SJCRH30 (cell line): ENCODE data around the gene EHMT1. TPM values are rescaled to one million over a fixed set of nuclear protein-coding genes. Genes with fewer than 3 reads are reported as not detected.

Source experiments
- DNase-seq, 2 experiments: peaks; one replicate each; pipeline ENCODE4 v3.0.0-alpha.2; 2015 to 2020
- H3K27ac ChIP-seq: fragments of 250-450 bp; sonication (Bioruptor Pico); 2 replicates; pipeline ENCODE4 v1.5.1; 2020; ENCODE audit warnings: mild to moderate bottlenecking, moderate library complexity
- H3K27me3 ChIP-seq: fragments of 250-450 bp; sonication (Bioruptor Pico); 2 replicates; pipeline ENCODE4 v1.5.1; 2020; ENCODE audit warnings: mild to moderate bottlenecking, moderate library complexity
- H3K36me3 ChIP-seq: fragments of 250-450 bp; sonication (Bioruptor Pico); 2 replicates; pipeline ENCODE4 v1.5.1; 2020; ENCODE audit warnings: mild to moderate bottlenecking, moderate library complexity
- H3K4me1 ChIP-seq: fragments of 250-450 bp; sonication (Bioruptor Pico); 2 replicates; pipeline ENCODE4 v1.5.1; 2020; ENCODE audit warnings: mild to moderate bottlenecking, moderate library complexity
- H3K4me3 ChIP-seq: fragments of 250-450 bp; sonication (Bioruptor Pico); 2 replicates; pipeline ENCODE4 v1.5.1; 2020; ENCODE audit warnings: mild to moderate bottlenecking, moderate library complexity
- H3K9me3 ChIP-seq: fragments of 250-450 bp; sonication (Bioruptor Pico); replicated peaks from 2 replicates; pipeline ENCODE4 v1.5.1; 2020; ENCODE audit warnings: mild to moderate bottlenecking, moderate library complexity
- total RNA-seq: library from RNA; depleted of rRNA; stranded (reverse); fragments of >200 nt; shearing (Covaris generic); gene quantifications from 2 replicates; pipeline ENCODE4 v1.2.3, GENCODE V29; 2014

Gene EHMT1
- total RNA-seq, 1 experiment from 2014 or later, result 79.6 TPM

DNA sequence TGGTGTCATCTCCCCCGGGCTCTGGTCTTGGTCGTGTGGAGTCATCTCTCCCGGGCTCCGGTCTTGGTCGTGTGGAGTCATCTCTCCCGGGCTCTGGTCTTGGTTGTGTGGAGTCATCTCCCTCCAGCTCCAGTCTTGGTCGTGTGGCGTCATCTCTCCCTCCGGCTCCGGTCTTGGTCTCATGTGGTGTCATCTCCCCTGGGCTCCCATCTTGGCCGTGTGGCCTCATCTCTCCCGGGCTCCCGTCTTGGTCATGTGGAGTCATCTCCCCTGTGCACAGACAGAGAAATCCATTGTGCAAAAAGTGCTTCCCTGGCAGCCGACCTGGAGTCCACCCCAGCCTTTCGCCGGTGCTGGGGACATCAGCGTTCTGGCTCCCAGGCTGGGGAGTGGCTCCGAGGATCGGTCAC lies 167.7 kb downstream of the EHMT1 start:
- Histone ChIP-seq H3K9me3 (no peaks in the 10 kb centered on the region; the same call in 1 of the 2 replicates), H3K4me3 (no peak overlapping the region), H3K4me1 (peaks cover 29% of the 10 kb centered on the region), H3K36me3 (peaks cover 42% of the 10 kb centered on the region), H3K27me3 (no peaks in the 10 kb centered on the region), H3K27ac (no peak overlapping the region)
- DNase-seq, result no peak

DNA sequence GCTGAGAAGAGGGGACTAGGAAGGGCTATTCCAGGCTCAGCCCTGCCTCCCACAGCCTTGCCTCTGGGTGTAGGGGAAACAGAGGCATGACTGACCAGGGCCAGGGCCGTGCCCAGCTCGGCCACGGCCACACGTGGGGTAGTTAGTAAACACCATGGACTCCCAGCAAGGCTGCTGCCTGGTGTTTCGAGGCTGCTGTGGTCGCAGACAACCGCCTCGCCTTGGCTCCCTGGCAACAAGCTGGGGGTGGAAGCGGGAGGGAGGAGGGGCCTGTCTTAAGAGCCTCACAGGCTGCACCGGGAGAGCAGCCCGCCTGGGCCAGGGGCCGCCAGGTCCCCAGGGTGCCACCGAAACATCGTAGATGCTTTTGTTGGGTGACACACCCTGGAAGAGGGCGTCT lies 168.6 kb downstream of the EHMT1 start:
- H3K4me3 ChIP-seq, result no peak overlapping the region
- H3K27ac ChIP-seq, result no peak overlapping the region
- H3K9me3 ChIP-seq, result no peaks in the 10 kb centered on the region; the same call in 1 of the 2 replicates
- H3K4me1 ChIP-seq, result peaks cover 22% of the 10 kb centered on the region
- no peaks in the 10 kb centered on the region for H3K27me3 ChIP-seq
- DNase-seq, result no peak
- H3K36me3 ChIP-seq, result peaks cover 42% of the 10 kb centered on the region

DNA sequence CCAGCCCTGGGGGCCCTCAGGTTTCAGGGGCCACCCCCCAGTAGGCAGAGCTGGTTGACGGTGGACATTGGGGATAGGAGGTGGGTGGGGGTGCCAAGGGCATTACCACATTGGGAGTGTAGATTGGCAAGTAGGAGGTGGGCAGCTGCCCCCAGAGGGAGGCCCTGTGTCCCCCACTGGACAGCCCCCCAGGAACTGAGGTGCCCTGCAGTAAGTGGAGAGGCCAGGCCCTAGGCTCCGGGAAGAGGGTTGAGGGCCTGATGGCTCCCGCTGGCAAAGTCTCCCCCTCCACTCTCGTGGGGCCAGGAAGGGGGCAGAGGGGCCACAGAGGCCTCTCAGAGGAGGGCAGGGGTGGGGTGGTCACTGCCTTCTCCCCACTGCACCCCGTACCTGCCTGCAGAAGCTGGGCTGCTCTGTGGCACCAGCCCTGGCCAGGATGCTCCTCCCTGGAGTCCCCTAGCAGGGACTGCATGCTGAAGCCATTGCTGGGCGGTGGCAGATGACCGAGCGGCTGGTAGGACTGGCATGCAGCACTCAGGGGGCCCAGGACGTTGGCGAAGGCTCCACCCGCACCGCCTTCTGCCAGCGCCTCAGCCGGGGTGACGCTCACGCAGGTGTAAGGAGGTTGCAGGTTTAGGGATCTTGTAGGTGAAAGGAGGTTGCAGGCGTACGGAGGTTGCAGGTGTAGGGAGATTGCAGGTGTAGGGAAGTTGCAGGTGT lies 169.1 kb downstream of the EHMT1 start:
- H3K9me3 ChIP-seq, result no peaks in the 10 kb centered on the region; the same call in 1 of the 2 replicates
- H3K27me3 ChIP-seq, result no peaks in the 10 kb centered on the region
- no peak overlapping the region for H3K27ac ChIP-seq
- H3K4me3 ChIP-seq, result no peak overlapping the region
- H3K4me1 ChIP-seq, result peaks cover 17% of the 10 kb centered on the region
- DNase-seq, result no peak
- peaks cover 43% of the 10 kb centered on the region for H3K36me3 ChIP-seq

DNA sequence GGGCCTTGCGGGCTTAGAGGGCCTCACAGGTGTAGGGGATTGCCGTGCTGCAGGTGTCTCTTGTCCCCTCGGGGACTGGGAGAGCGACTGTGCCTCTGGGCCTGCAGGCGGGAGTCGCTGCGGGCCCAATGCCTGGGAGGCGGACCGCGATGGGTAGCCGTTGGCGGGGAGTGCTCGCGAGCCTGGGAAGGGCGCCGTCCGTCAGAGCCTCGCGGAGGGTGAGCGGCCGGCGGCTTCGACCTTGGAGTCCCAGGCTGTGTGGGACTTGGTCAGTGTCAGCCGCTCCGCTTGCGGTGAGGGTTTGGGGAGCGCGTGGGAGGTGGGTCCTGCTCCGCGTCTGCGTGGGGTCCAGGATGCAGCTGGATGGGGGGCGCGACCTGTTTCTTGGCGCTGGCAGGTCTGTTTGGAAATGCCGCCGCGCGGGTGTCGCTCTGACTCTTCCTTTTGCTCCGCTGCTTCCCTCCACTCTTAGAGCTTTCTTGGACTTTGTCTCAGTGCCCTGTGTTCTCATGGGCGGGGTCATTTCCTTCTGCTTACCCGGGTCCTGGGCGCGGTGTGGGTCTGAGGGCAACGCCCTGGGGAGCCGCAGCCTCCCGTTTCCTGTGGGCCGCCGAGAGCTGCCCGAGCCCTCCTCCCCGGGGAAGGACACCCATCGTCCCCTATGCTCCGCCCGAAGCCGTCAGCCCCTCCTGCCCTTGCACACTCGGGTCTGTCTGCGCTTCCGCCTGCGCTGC lies 169.9 kb downstream of the EHMT1 start:
- Histone ChIP-seq H3K9me3 (no peaks in the 10 kb centered on the region; the same call in 1 of the 2 replicates), H3K27ac (no peak overlapping the region), H3K36me3 (peaks cover 50% of the 10 kb centered on the region), H3K4me3 (no peak overlapping the region), H3K4me1 (peaks cover 12% of the 10 kb centered on the region), H3K27me3 (no peaks in the 10 kb centered on the region)
- DNase-seq, result no peak

DNA sequence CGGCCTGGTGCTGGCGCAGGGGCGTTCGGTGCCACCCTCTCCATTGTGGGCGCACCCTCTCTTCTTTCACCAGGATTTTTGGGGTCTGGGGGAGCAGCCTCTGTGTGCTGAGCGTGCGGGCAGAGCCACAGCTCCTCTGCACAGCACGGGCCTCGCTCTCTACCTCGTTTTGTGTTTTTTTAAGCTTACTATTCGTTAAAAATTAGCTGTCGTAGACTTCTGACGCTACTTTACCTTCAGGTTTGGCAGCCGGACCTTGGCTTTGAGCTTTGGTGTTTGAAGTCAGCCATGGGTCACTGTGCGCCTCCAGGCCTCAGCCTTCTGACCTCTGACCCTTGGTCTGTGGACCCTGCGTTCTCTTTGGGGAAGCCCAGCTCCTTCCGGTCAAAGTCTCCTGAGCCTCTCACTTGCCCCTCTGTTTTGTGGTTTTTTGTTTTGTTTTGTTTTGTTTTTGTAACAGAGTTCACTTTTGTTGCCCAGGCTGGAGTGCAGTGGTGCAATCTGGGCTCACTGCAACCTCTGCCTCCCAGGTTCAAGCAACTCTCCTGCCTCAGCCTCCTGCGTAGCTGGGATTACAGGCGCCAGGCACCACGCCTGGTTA lies 170.6 kb downstream of the EHMT1 start:
- no peak for DNase-seq
- Histone ChIP-seq H3K27ac (no peak overlapping the region), H3K4me1 (peaks cover 5% of the 10 kb centered on the region), H3K27me3 (no peaks in the 10 kb centered on the region), H3K9me3 (no peaks in the 10 kb centered on the region; the same call in 1 of the 2 replicates), H3K4me3 (no peak overlapping the region), H3K36me3 (peaks cover 56% of the 10 kb centered on the region)

DNA sequence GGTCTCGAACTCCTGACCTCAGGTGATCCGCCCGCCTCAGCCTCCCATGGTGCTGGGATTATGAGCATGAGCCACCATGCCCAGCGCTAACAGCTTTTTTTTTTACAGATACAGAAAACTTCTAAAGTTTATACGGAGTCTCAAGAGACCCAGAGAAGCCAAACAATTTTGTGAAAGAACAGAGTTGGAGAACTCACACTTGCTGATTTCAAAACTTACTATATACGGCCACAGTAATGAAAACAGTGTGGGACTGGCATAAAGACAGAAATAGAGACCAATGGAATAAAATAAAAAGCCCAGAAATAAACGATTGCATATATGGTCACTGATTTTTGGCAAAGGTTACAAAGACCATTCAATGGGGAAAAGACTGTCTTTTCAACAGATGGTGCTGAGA lies 173.1 kb downstream of the EHMT1 start:
- Histone ChIP-seq H3K4me1 (no peaks in the 10 kb centered on the region), H3K4me3 (no peak overlapping the region), H3K36me3 (peaks cover 65% of the 10 kb centered on the region), H3K27ac (no peak overlapping the region), H3K9me3 (no peaks in the 10 kb centered on the region; the same call in 1 of the 2 replicates), H3K27me3 (no peaks in the 10 kb centered on the region)
- DNase-seq, result no peak

DNA sequence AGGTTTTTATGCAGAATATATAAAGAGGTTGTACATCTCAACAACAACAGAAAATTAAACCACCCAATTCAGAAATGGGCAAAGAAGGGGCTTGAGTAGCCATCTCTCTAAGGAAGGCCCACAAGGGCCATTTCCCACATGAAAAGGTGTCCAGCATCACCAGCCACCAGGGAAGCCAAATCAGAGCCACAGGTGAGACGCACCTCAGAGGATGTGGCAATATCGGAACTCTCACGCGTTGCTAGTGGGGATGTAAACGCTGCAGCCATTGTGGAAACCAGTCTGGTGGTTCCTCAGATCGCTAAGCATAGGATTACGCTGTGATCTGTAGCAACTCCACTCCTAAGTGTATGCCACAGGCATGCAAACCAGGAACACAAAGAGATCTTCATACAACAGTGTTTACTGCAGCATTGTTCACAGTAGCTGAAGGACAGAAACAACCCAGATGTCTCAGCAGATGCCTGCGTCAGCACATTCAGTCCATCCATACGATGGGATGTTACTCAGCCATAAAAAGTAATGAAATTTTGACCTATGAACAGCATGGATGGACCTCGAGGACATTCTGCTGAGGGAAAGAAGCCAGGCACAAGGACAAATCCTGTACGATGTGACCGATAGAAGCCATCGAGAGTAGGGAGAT lies 174.5 kb downstream of the EHMT1 start:
- H3K27ac ChIP-seq, result no peak overlapping the region
- no peak for DNase-seq
- H3K9me3 ChIP-seq, result no peaks in the 10 kb centered on the region; the same call in 1 of the 2 replicates
- H3K27me3 ChIP-seq, result no peaks in the 10 kb centered on the region
- H3K36me3 ChIP-seq, result peaks cover 67% of the 10 kb centered on the region
- H3K4me1 ChIP-seq, result no peaks in the 10 kb centered on the region
- H3K4me3 ChIP-seq, result no peak overlapping the region

DNA sequence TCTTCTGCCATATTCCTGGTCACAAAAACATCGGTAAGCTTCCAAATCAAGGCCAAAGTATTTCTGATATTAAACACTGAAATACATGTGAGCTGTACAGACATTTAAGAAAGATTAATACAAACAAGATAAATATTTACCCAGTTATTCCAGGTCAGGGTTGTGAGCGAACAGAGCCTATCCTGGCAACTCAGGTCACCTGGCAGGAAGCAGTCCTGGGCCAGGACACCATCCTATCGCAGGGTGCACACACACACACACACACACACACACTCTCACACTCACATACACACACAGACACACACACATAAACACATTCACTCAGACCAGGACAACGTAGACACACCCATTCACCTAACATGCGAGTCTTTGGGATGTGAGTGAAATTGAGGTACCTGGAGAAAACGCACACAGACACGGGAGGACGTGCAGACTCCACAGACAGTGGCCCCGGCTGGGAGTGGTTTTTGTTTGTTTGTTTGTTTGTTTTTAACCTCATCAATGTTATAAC lies 176.4 kb downstream of the EHMT1 start:
- H3K9me3 ChIP-seq, result no peaks in the 10 kb centered on the region; the same call in 1 of the 2 replicates
- no peaks in the 10 kb centered on the region for H3K4me1 ChIP-seq
- H3K27ac ChIP-seq, result no peak overlapping the region
- peaks cover 62% of the 10 kb centered on the region for H3K36me3 ChIP-seq
- no peak overlapping the region for H3K4me3 ChIP-seq
- no peak for DNase-seq
- no peaks in the 10 kb centered on the region for H3K27me3 ChIP-seq

DNA sequence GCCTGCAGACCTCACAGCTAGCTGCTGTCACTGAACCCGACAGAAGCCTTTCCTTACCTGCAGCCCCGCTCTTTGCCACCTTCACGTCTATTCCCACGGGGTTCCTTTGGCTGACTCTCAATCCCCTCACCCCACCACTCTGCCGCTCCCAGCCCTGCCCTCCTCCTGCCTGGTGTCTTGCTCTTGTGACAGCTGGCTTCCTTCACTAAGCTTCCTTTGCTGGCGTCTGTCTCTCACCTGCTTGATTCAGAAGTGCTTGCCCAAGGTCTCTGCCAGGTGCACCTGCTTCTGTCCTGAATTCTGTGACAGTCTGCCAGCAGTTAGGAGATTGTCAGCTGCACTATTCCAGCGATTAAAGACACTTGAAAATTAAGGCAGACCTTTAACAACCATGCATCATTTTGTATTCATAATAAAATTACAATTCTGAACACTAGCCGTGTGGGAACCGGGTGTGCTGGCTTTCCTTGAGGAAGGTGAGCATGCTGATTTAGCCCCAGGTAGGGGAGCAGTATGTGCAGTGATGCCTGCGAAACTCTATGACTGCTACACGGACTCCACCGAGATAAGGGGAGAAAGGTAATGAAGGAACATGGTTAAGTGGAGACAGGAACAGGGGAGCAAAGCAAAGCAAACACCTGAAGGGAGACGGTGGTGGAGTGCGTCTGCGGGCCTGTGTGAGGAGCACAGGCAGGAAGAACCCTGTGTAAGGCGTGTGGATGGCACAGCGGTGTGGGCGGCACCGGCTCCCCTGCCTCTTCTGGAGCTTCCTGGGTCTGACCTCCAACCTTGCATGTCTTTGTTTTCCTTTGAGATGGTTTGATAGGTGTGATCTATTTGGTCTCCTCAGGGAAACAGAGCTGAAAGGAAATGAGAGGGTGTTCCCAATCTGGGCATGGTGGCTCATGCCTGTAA lies 178.7 kb downstream of the EHMT1 start:
- Histone ChIP-seq H3K27me3 (no peaks in the 10 kb centered on the region), H3K36me3 (peaks cover 50% of the 10 kb centered on the region), H3K4me3 (no peak overlapping the region), H3K9me3 (no peaks in the 10 kb centered on the region), H3K27ac (no peak overlapping the region), H3K4me1 (no peaks in the 10 kb centered on the region)
- no peak for DNase-seq

DNA sequence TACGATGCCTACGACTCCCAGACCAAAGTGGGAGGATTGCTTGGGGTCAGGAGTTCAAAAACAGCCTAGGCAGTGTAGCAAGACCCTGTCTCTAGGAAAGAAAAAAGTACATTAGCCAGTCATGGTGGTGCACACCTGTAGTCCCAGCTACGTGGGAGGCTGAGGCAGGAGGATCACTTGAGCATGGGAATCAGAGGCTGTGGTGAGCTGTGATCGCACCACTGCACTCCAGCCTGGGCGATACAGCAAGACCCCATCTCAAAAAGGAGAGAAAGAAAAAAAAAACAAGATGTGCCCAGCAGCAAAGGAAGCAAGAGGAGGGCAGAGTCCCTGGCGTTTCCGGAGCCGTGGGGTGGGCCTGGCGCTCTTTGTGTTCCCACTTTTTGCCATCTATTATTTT lies 179.3 kb downstream of the EHMT1 start:
- Histone ChIP-seq H3K4me1 (no peaks in the 10 kb centered on the region), H3K4me3 (no peak overlapping the region), H3K36me3 (peaks cover 52% of the 10 kb centered on the region), H3K27ac (no peak overlapping the region), H3K9me3 (no peaks in the 10 kb centered on the region), H3K27me3 (no peaks in the 10 kb centered on the region)
- DNase-seq, result no peak

DNA sequence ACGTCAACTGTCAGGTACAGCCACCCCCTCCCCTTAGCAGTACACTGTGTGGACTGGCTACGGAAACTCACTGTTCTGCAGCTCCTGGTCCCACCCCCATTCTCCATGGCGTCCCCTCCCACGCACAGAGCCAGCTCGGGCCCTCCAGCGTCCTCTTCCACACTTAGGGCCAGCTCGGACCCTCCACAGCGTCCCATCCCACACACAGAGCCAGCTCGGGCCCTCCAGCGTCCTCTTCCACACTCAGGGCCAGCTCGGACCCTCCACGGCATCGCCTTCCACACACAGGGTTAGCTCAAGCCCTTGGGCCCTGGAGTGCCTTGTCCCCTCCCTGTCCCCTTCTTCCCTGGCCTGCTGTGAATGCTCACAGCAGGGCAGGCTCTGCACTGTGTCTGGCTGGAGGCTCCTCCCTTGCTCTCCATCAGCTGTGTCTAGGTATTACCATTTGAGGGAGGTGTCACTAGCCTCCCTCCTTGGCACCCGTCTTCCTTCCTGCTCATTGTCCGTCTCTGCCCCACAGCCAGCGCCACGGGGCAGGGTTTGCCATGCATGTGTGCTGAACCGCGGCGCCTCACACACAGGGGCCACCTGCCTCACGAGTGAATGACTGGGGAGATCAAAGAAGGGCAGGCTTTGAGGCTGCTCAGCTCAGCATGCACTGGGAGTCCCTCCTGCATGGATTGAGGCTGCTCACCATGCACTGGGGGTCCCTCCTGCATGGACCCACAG lies 180.3 kb downstream of the EHMT1 start:
- H3K4me3 ChIP-seq, result no peak overlapping the region
- peaks cover 50% of the 10 kb centered on the region for H3K36me3 ChIP-seq
- DNase-seq, result no peak

DNA sequence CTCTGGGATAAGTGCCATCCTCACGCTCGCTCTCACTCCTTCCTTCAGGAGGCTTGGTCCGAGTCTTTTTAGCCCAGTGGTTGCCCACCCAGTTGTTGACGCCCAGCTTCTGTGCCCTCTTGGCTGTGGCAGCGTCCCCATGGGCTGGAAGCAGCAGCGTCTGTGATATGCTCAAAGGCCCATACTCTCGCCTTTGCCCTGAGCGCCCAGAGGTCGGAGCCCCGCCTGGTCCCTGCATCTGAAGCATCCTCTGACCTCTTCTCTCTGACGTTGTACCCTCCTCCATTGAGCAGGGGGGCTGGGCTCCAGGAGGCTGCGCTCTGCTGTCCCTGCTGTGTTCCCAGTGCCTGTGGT lies 180.8 kb downstream of the EHMT1 start:
- Histone ChIP-seq H3K27me3 (no peaks in the 10 kb centered on the region), H3K9me3 (peaks cover 5% of the 10 kb centered on the region; the same call in 1 of the 2 replicates), H3K36me3 (peaks cover 54% of the 10 kb centered on the region), H3K4me1 (no peaks in the 10 kb centered on the region), H3K27ac (no peak overlapping the region), H3K4me3 (no peak overlapping the region)
- no peak for DNase-seq

More for the DNA sequence above, 180.3 kb downstream of the EHMT1 start:
- Histone ChIP-seq H3K4me1 (no peaks in the 10 kb centered on the region), H3K27ac (no peak overlapping the region), H3K9me3 (no peaks in the 10 kb centered on the region), H3K27me3 (no peaks in the 10 kb centered on the region)

DNA sequence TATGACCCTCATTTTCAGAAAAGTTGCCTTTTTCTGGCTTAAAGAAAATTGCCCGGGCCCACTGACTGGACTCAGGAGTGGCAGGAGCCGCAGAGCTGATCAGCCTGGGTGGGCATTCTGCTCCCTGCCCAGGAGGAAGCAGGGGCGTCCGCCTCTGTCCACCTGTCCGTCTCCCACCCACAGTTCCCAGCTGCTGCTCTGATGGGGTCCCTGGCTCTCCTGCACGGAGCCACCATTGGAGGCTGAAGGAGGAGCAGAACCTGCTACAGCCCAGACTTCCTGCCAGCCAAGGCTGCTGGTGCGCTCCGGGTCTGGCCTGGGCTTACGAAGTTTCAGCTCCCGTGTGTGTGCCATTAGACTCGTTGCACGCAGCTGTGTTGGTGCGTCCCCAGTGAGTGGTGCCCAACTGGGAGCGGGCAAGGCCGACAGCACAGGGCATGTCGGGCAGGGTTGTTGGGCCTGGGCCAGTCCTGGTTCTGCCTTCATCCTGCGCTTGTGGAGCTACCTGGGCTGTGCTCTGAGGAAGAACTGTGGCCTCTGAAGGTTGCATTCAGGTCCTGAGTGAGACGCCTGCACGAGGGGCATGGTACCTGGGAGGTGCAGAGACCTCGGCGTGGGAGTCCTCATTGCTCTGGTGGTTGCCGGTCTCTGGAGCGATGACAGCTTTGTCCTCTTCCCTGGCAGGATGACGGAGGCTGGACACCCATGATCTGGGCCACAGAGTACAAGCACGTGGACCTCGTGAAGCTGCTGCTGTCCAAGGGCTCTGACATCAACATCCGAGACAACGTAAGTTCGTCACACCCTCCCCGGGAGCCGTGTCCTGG lies 181.6 kb downstream of the EHMT1 start:
- Histone ChIP-seq H3K27me3 (no peaks in the 10 kb centered on the region), H3K36me3 (peaks cover 56% of the 10 kb centered on the region), H3K4me3 (no peak overlapping the region), H3K27ac (no peak overlapping the region), H3K4me1 (no peaks in the 10 kb centered on the region), H3K9me3 (peaks cover 13% of the 10 kb centered on the region; the same call in 1 of the 2 replicates)
- no peak for DNase-seq
